ENCODE results near the gene FOXP1. TPM values are rescaled to one million over a fixed set of nuclear protein-coding genes. Genes with fewer than 3 reads are reported as not detected.
A peak's percentile ranks its signal among the peaks of the same experiment; 100 is the strongest.

FOXP1 gene
- total RNA-seq, 1 donor from 2014 or later, result 41.2 TPM

GRCh38 chr3:71499227-71499876, 84.2 kb downstream of the FOXP1 start:
- Histone ChIP-seq H3K36me3 (no peaks in the 10 kb centered on the region), H3K4me1 (peaks cover 42% of the 10 kb centered on the region), H3K27ac (replicated peaks) (no peak overlapping the region), H3K4me3 (no peak overlapping the region), H3K9me3 (replicated peaks) (no peaks in the 10 kb centered on the region), H3K27me3 (ENCODE audit: low read depth) (no peaks in the 10 kb centered on the region)
- TF ChIP-seq CTCF (IDR thresholded peaks at IDR 0.05; ENCODE audit: borderline replicate concordance), result no peak
- no peak for DNase-seq
- intact Hi-C loops (cut with micrococcal nuclease), result no loop called here

DNA sequence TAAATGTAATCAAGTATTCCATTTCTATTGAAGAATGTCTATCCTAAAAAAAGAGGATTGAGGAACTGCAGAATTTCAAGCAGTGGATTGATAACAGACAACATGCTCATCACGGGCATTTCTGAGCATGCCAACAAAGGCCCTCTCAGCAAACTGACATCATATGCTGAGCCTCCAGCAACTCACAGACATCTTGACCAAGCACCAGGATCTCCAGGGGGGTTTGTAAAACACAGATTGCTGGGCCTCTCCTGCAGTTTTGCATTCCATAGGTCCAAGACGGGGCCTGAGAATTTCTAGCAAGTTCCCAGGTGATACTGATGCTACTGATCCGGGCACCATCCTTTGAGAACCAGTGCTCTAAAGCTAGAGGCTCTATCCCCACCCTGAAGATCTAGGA, 85.0 kb downstream of the FOXP1 start:
- H3K27me3 ChIP-seq (ENCODE audit: low read depth), result no peaks in the 10 kb centered on the region
- no peak for DNase-seq
- no peaks in the 10 kb centered on the region for H3K9me3 ChIP-seq (replicated peaks)
- H3K36me3 ChIP-seq, result no peaks in the 10 kb centered on the region
- peak overlapping the region; percentile 14 for H3K27ac ChIP-seq (replicated peaks)
- intact Hi-C loops (cut with micrococcal nuclease), result no loop called here
- H3K4me1 ChIP-seq, result peaks cover 42% of the 10 kb centered on the region
- H3K4me3 ChIP-seq, result no peak overlapping the region
- TF ChIP-seq CTCF (IDR thresholded peaks at IDR 0.05; ENCODE audit: borderline replicate concordance), result no peak

GRCh38 chr3:71497971-71498444, 85.5 kb downstream of the FOXP1 start:
- Histone ChIP-seq H3K4me3 (no peak overlapping the region), H3K27me3 (ENCODE audit: low read depth) (no peaks in the 10 kb centered on the region), H3K9me3 (replicated peaks) (no peaks in the 10 kb centered on the region), H3K27ac (replicated peaks) (peak overlapping the region; percentile 14), H3K36me3 (peaks cover 4% of the 10 kb centered on the region), H3K4me1 (peaks cover 42% of the 10 kb centered on the region)
- no peak for TF ChIP-seq CTCF (IDR thresholded peaks at IDR 0.05; ENCODE audit: borderline replicate concordance)
- no peak for DNase-seq
- intact Hi-C loops (cut with micrococcal nuclease), result no loop called here

- intact Hi-C loops (cut with micrococcal nuclease), result no loop called here
- peaks cover 42% of the 10 kb centered on the region for H3K4me1 ChIP-seq
- H3K36me3 ChIP-seq, result peaks cover 9% of the 10 kb centered on the region
- H3K27me3 ChIP-seq (ENCODE audit: low read depth), result no peaks in the 10 kb centered on the region
- no peak overlapping the region for H3K4me3 ChIP-seq
- H3K9me3 ChIP-seq (replicated peaks), result no peaks in the 10 kb centered on the region
- no peak for TF ChIP-seq CTCF (IDR thresholded peaks at IDR 0.05; ENCODE audit: borderline replicate concordance)
- H3K27ac ChIP-seq (replicated peaks), result peak overlapping the region; percentile 32
- DNase-seq, result no peak
Measured at GRCh38 chr3:71497367-71497897, 86.1 kb downstream of the FOXP1 start.

DNA sequence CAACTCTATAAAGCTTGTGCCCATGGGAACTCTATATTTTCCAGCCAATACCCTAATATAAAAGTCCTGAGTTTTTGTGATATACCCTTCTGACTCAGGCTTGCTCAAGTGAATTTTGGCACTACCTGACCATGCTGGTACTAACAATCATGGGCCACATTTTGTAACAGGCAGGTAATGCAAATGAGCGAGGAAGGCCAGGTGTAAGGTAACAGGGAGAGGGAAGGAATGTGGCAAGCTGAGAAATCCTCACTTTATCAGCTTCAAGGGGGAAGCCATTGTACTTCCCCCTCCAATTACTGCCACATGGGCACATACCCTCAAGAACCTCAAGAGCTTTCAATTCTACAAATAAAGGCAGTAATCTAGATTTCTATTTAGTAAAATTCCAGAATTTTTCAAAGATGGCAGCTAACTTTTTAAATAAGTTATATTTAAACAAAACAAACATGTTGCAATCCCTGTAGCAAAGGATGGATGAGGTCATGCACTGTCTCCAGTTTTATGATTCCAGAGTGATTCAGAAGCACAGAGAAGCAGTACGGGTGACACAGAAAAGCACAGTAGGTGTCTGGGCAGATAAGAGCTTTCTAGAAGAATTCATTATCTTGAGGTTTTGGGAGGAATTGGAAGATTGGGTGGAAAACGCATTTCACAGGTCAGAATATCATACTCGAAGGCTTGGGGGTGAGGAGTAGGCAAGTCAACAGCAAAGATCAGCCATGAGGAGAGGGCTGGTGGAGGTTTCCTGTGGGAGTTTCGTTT, 87.6 kb downstream of the FOXP1 start:
- Histone ChIP-seq H3K4me3 (no peak overlapping the region), H3K9me3 (replicated peaks) (peaks cover 6% of the 10 kb centered on the region), H3K27me3 (ENCODE audit: low read depth) (no peaks in the 10 kb centered on the region), H3K27ac (replicated peaks) (peak overlapping the region; percentile 32), H3K4me1 (peaks cover 42% of the 10 kb centered on the region), H3K36me3 (peaks cover 25% of the 10 kb centered on the region)
- intact Hi-C loops (cut with micrococcal nuclease), result no loop called here
- no peak for TF ChIP-seq CTCF (IDR thresholded peaks at IDR 0.05; ENCODE audit: borderline replicate concordance)
- no peak for DNase-seq
